ENCODE results near the gene TUBGCP6. TPM values are rescaled to one million over a fixed set of nuclear protein-coding genes. Genes with fewer than 3 reads are reported as not detected.

Gene TUBGCP6
- total RNA-seq, 2 donors from 2014 or later = 52.3 to 80.1 TPM

DNA sequence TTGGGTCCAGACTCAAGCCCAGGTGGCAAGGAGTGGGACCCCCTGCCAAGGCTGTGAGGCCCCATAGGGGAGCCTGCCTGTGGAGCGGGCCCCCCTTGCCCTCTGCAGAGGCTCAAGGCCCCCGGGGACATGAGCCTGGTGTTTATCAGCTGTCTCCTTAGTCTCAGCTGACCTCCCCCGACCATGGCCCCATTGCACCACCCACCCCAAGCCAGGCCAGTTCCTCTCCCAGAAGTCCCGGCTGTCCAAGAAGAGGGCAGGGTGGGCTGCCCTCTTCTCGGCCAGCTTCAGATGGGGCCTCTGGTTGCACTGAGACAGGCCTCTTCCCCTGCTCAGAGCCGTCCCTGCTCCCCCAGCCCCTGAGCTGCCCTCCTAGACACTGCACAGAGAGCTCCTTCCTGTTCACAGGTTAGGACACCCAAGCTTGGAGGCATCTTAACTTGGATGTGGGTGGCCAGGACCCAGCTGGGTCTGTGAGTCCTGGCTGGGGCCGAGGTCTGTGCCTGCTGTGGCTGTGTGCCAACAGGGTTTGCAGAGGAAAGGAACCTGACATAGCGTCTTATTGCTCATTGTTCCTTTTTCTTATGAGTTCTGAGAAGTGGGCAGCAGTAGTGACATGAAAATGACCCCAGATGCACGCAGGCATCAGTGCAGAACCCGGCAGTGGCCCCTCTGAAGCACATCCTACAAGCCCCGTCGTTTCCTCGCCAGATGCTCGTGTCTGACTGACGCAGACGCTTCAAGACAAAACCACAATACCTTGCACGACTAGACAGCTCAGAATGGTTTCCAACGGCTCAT lies 53.7 kb downstream of the TUBGCP6 start:
- no peak for TF ChIP-seq CTCF (IDR thresholded peaks at IDR 0.05)
- DNase-seq (ENCODE audit: low spot score) = no peak
- ATAC-seq (ENCODE audit: insufficient number of reproducible peaks, low FRiP score, low read depth) = no peak
- H3K27me3 ChIP-seq (replicated peaks; ENCODE audit: insufficient read depth) = no peaks in the 10 kb centered on the region
- H3K36me3 ChIP-seq = peaks cover 8% of the 10 kb centered on the region
- H3K4me1 ChIP-seq (ENCODE audit: control insufficient read depth in 1 of 2, low read depth in 2 of 2) = peaks cover 29 to 38% of the 10 kb centered on the region in 2 donors
- peak overlapping the region; percentile 74 to 86 for H3K27ac ChIP-seq
- no peaks in the 10 kb centered on the region for H3K9me3 ChIP-seq
- peak overlapping the region; percentile 74 for H3K4me3 ChIP-seq

DNA sequence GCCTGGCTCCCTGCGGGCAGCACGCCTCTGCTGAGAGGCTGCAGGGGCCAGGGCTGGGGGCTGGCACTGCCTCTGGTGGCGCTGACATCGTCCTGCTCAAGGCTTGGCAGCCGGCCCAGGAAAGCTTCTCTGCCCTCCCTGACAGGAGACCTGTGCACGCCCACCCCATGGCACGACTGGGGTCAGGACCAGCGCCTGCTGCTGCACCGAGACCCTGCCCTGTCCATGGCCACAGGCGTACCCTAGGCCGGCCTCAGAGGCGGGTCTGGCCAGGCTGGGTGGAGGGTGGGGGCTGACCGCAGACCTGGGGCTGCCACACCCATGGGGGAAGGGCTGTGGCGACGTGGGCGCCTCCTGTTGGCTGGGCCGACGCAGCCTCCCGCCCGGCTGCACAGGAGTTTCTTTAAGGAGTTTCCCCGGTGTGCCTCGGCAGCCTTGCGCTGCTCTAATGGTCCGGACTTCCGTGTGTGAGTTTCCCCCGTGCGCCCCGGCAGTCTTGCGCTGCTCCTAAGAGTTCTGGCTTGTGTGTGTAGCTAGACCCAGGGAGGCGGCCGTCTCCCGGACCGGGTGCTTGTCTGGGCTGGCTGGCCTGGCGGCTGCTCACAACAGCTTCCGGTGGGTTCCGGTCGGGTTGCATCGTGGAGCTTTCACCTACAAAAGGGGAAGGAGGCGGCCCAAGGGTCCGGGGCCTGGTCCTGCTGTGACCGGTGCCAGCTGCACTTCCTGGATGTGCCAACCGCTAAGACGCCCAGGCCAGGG lies 54.5 kb downstream of the TUBGCP6 start:
- peak overlapping the region; percentile 74 to 86 for H3K27ac ChIP-seq
- no peak for ATAC-seq (ENCODE audit: insufficient number of reproducible peaks, low FRiP score, low read depth)
- DNase-seq (ENCODE audit: low spot score) = no peak
- peaks cover 8% of the 10 kb centered on the region for H3K36me3 ChIP-seq
- peak; percentile 1 for TF ChIP-seq CTCF (IDR thresholded peaks at IDR 0.05)
- H3K4me1 ChIP-seq (ENCODE audit: control insufficient read depth in 1 of 2, low read depth in 2 of 2) = peaks cover 29 to 38% of the 10 kb centered on the region in 2 donors
- H3K4me3 ChIP-seq = peak overlapping the region; percentile 74
- no peaks in the 10 kb centered on the region for H3K9me3 ChIP-seq
- no peaks in the 10 kb centered on the region for H3K27me3 ChIP-seq (replicated peaks; ENCODE audit: insufficient read depth)

DNA sequence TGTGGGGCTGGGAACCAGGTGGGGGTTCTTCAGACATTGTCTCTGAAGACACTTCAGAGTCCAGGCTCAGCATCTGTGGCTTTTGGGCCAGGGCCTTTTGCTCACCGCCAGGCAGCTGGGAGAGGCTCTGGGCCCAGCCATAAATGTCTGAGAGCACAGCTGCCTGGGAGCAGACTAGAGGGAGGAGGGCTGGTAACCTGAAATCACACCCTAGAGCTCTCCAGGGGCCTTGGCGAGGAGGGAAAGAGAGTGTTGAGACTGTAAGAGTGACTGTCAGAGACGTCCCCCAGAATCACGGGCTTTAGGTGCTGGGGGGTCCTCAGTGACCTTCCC lies 55.0 kb downstream of the TUBGCP6 start:
- peak overlapping the region; percentile 74 for H3K4me3 ChIP-seq
- no peak for TF ChIP-seq CTCF (IDR thresholded peaks at IDR 0.05)
- no peak for DNase-seq (ENCODE audit: low spot score)

DNA sequence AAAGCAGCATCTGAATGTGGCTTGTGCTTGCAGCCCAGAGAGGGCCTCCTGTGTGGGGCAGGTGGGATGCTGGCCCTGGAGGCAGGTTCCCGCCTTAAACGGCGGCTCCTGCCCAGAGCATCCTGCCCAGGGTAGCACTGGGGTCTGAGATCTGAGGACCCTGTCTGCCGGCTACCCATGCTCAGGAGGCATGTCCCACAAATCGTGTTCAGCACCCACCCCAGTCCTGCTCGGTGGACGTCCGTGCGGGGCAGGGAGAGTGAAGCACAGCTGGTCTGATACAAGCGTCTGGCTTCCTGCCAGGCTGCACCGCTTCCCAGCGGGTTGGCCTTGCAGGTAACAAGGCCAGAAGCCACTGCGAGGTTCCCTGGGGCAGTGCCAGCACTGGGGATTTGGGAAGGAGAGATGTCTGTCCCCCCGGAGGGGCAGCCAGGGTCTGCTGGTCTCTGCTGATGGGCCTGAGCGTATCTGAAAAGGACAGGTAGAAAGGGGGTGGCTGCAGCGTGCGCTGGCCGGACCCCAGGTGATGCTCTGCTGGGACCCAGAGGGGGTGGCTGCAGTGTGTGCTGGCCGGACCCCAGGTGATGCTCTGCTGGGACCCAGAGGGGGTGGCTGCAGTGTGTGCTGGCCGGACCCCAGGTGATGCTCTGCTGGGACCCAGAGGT lies 55.5 kb downstream of the TUBGCP6 start:
- H3K4me1 ChIP-seq (ENCODE audit: control insufficient read depth in 1 of 2, low read depth in 2 of 2) = peaks cover 37 to 48% of the 10 kb centered on the region in 2 donors
- ATAC-seq (ENCODE audit: insufficient number of reproducible peaks, low FRiP score, low read depth) = no peak

More for the DNA sequence above, 55.0 kb downstream of the TUBGCP6 start:
- Histone ChIP-seq H3K27ac (peak overlapping the region; percentile 74 to 86), H3K36me3 (peaks cover 8% of the 10 kb centered on the region), H3K4me1 (ENCODE audit: control insufficient read depth in 1 of 2, low read depth in 2 of 2) (peaks cover 33 to 43% of the 10 kb centered on the region in 2 donors), H3K27me3 (replicated peaks; ENCODE audit: insufficient read depth) (no peaks in the 10 kb centered on the region), H3K9me3 (no peaks in the 10 kb centered on the region)
- no peak for ATAC-seq (ENCODE audit: insufficient number of reproducible peaks, low FRiP score, low read depth)

More for the DNA sequence above, 55.5 kb downstream of the TUBGCP6 start:
- H3K9me3 ChIP-seq = no peaks in the 10 kb centered on the region
- peak overlapping the region; percentile 74 to 86 for H3K27ac ChIP-seq
- no peaks in the 10 kb centered on the region for H3K27me3 ChIP-seq (replicated peaks; ENCODE audit: insufficient read depth)
- H3K36me3 ChIP-seq = peaks cover 3% of the 10 kb centered on the region
- TF ChIP-seq CTCF (IDR thresholded peaks at IDR 0.05) = no peak
- peak overlapping the region; percentile 74 for H3K4me3 ChIP-seq
- no peak for DNase-seq (ENCODE audit: low spot score)

All from thoracic aorta (tissue), 2 donors.